B cell (primary cell): ENCODE results near the gene RBMS3.

ENCODE experiments used
- CTCF ChIP-seq: fragments of 200-600 bp; IDR thresholded peaks from one replicate; pipeline ENCODE4 v1.8.0; 2022; ENCODE audit warnings: antibody characterized with exemption, mild to moderate bottlenecking
- EZH2 ChIP-seq: IDR thresholded peaks from 2 replicates; pipeline ENCODE4 v1.6.1; 2012; ENCODE audit warnings: borderline replicate concordance, low read depth, mild to moderate bottlenecking, moderate library complexity, low read length; ENCODE audit not compliant: insufficient read depth, poor library complexity, severe bottlenecking

DNA sequence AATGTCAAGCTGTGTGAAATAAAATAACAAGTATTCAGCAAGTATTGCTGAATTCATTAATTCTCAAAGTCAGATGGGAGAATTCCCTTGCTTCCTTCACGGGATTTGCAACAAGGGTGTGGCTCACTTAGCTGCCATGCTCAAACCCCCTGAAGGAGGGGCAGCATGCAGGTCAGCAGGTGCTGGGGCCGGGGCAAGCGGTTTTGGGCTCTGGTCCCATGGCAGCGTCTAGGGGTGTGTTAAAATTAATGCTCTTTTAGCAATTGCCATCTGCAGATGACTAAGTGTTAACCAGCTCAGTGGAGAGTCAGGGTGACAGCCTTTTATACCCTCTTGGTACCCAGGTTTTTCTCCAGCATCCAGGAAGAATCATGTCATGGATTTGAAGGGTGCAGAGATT is 40.0 kb upstream of the RBMS3 start:
- TF ChIP-seq CTCF (no peak), EZH2 (no peak)
